H1 (cell line): ENCODE data around the gene MDK. TPM values are rescaled to one million over a fixed set of nuclear protein-coding genes. Genes with fewer than 3 reads are reported as not detected.

ENCODE experiments used
- BRCA1 ChIP-seq: IDR thresholded peaks from 2 replicates; pipeline ENCODE4 v1.6.1; 2012; ENCODE audit warnings: low read depth, low read length, improper control_type of control experiment
- CBX8 ChIP-seq: fragments of 300-800, 300-1000 bp; sonication (generic); IDR thresholded peaks from 2 replicates; pipeline ENCODE4 v1.7.1; 2016; ENCODE audit warnings: low read depth, low read length, borderline replicate concordance
- EP300 ChIP-seq, 2 experiments: IDR thresholded peaks; 1 replicate in 1 of 2; 2 replicates in 1 of 2; pipeline ENCODE4 v1.6.1; 2011 to 2012; ENCODE audit warnings: low read depth in 2 of 2, low read length in 2 of 2, mild to moderate bottlenecking in 2 of 2, borderline replicate concordance in 1 of 2, inconsistent platforms in 1 of 2, moderate library complexity in 1 of 2
- GABPA ChIP-seq: IDR thresholded peaks from 2 replicates; pipeline ENCODE4 v1.6.1; 2011; ENCODE audit warnings: mild to moderate bottlenecking, low read length, moderate library complexity, borderline replicate concordance; ENCODE audit not compliant: insufficient read depth
- MAFK ChIP-seq: IDR thresholded peaks from 2 replicates; pipeline ENCODE4 v1.6.1; 2012; ENCODE audit warnings: low read depth, mild to moderate bottlenecking, improper control_type of control experiment, low read length
- RXRA ChIP-seq: IDR thresholded peaks from 2 replicates; pipeline ENCODE4 v1.6.1; 2011; ENCODE audit warnings: low read depth, mild to moderate bottlenecking, low read length, moderate library complexity; ENCODE audit not compliant: insufficient read depth
- TAF1 ChIP-seq: IDR thresholded peaks from 2 replicates; pipeline ENCODE4 v1.6.1; 2011; ENCODE audit warnings: mild to moderate bottlenecking, low read depth, low read length
- polyA plus RNA-seq, 7 experiments: library from polyadenylated mRNA; depleted of rRNA in 3 of 7; stranded (reverse) in 5 of 7; unstranded in 2 of 7; fragments of >200 nt in 5 of 7; fragments of 200-250 nt in 2 of 7; gene quantifications; 1 replicate in 5 of 7; 2 replicates in 1 of 7; 4 replicates in 1 of 7; pipeline versions ENCODE4 v1.2.1 to v1.2.3, GENCODE V29; 2011 to 2013; ENCODE audit warnings: missing spikeins in 2 of 7, mixed read lengths in 2 of 7
- total RNA-seq: library from RNA; stranded (reverse); fragmentation: NEBNext Ultra II Directional; extraction: Animal tissue kit (Norgen Biotek cat#: 25700); gene quantifications from 2 replicates; pipeline ENCODE4 v1.2.1, GENCODE V29; 2021
- TF ChIP-seq, protein P1 (sequence below): fragments of 300-600 bp; sonication (generic); IDR thresholded peaks from 2 replicates; pipeline ENCODE4 v1.7.1; 2012; ENCODE audit warnings: low read length, moderate library complexity, mild to moderate bottlenecking, inconsistent platforms; ENCODE audit not compliant: insufficient replicate concordance
- TF ChIP-seq, protein P2 (sequence below): IDR thresholded peaks from 2 replicates; pipeline ENCODE4 v1.6.1; 2012; ENCODE audit warnings: inconsistent platforms

MDK gene
- total and polyA plus RNA-seq, 2 of the 8 experiments (the other 6 are each of a cell fraction or from before 2014, with no cell fraction given): 309 to 606 TPM

DNA sequence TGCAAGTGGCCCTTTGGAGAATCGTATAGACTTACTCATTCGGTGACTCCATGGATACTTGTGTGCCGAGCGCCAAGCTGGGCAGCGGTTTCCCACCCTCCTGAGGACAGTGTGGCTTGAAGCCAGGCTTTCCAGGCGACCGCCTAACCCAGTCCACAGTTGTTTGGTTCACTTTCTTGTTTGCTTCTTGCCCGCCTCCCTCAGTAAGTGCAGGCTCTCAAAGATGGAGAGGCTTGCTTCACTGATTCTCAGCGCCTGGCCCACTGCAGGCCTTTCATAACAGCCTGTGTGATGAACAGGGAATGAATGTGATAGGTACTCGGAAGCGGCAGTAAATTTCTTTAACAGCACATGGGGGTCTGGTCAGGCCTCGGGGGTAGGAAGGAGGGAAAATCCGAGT, 11.2 kb upstream of the MDK start (continued):
- TF ChIP-seq, protein P1, sequence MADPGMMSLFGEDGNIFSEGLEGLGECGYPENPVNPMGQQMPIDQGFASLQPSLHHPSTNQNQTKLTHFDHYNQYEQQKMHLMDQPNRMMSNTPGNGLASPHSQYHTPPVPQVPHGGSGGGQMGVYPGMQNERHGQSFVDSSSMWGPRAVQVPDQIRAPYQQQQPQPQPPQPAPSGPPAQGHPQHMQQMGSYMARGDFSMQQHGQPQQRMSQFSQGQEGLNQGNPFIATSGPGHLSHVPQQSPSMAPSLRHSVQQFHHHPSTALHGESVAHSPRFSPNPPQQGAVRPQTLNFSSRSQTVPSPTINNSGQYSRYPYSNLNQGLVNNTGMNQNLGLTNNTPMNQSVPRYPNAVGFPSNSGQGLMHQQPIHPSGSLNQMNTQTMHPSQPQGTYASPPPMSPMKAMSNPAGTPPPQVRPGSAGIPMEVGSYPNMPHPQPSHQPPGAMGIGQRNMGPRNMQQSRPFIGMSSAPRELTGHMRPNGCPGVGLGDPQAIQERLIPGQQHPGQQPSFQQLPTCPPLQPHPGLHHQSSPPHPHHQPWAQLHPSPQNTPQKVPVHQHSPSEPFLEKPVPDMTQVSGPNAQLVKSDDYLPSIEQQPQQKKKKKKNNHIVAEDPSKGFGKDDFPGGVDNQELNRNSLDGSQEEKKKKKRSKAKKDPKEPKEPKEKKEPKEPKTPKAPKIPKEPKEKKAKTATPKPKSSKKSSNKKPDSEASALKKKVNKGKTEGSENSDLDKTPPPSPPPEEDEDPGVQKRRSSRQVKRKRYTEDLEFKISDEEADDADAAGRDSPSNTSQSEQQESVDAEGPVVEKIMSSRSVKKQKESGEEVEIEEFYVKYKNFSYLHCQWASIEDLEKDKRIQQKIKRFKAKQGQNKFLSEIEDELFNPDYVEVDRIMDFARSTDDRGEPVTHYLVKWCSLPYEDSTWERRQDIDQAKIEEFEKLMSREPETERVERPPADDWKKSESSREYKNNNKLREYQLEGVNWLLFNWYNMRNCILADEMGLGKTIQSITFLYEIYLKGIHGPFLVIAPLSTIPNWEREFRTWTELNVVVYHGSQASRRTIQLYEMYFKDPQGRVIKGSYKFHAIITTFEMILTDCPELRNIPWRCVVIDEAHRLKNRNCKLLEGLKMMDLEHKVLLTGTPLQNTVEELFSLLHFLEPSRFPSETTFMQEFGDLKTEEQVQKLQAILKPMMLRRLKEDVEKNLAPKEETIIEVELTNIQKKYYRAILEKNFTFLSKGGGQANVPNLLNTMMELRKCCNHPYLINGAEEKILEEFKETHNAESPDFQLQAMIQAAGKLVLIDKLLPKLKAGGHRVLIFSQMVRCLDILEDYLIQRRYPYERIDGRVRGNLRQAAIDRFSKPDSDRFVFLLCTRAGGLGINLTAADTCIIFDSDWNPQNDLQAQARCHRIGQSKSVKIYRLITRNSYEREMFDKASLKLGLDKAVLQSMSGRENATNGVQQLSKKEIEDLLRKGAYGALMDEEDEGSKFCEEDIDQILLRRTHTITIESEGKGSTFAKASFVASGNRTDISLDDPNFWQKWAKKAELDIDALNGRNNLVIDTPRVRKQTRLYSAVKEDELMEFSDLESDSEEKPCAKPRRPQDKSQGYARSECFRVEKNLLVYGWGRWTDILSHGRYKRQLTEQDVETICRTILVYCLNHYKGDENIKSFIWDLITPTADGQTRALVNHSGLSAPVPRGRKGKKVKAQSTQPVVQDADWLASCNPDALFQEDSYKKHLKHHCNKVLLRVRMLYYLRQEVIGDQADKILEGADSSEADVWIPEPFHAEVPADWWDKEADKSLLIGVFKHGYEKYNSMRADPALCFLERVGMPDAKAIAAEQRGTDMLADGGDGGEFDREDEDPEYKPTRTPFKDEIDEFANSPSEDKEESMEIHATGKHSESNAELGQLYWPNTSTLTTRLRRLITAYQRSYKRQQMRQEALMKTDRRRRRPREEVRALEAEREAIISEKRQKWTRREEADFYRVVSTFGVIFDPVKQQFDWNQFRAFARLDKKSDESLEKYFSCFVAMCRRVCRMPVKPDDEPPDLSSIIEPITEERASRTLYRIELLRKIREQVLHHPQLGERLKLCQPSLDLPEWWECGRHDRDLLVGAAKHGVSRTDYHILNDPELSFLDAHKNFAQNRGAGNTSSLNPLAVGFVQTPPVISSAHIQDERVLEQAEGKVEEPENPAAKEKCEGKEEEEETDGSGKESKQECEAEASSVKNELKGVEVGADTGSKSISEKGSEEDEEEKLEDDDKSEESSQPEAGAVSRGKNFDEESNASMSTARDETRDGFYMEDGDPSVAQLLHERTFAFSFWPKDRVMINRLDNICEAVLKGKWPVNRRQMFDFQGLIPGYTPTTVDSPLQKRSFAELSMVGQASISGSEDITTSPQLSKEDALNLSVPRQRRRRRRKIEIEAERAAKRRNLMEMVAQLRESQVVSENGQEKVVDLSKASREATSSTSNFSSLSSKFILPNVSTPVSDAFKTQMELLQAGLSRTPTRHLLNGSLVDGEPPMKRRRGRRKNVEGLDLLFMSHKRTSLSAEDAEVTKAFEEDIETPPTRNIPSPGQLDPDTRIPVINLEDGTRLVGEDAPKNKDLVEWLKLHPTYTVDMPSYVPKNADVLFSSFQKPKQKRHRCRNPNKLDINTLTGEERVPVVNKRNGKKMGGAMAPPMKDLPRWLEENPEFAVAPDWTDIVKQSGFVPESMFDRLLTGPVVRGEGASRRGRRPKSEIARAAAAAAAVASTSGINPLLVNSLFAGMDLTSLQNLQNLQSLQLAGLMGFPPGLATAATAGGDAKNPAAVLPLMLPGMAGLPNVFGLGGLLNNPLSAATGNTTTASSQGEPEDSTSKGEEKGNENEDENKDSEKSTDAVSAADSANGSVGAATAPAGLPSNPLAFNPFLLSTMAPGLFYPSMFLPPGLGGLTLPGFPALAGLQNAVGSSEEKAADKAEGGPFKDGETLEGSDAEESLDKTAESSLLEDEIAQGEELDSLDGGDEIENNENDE: no peak
- TF ChIP-seq EP300 (IDR thresholded peaks at IDR 0.05; ENCODE audit: borderline replicate concordance in 1 of 2, low read depth in 2 of 2, low read length in 2 of 2): no peak
- TF ChIP-seq MAFK: no peak
- TF ChIP-seq GABPA: no peak
- TF ChIP-seq, protein P2, sequence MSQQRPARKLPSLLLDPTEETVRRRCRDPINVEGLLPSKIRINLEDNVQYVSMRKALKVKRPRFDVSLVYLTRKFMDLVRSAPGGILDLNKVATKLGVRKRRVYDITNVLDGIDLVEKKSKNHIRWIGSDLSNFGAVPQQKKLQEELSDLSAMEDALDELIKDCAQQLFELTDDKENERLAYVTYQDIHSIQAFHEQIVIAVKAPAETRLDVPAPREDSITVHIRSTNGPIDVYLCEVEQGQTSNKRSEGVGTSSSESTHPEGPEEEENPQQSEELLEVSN: no peak
- TF ChIP-seq RXRA: no peak
- no peak for TF ChIP-seq BRCA1
- no peak for TF ChIP-seq CBX8
- no peak for TF ChIP-seq TAF1
- TF ChIP-seq, all 59 proteins: peak for 0
